Type B pancreatic cell (in vitro differentiated cells): Measurements from ENCODE around the gene NOL11. TPM values are rescaled to one million over a fixed set of nuclear protein-coding genes. Genes with fewer than 3 reads are reported as not detected.
"Not testable (repeated sequence)": the region's sequence is repeated elsewhere in the genome, so short reads cannot be mapped to it uniquely, and the experiment has no call there.

ENCODE experiments used
- DNase-seq: peaks from one replicate; pipeline ENCODE4 v3.0.0; 2021; ENCODE audit warnings: mixed read lengths; ENCODE audit not compliant: unreplicated experiment; ENCODE audit errors: extremely low spot score
- H3K27ac Mint-ChIP-seq: 2 replicates; pipeline ENCODE4 v1.8.0; 2021; ENCODE audit warnings: mild to moderate bottlenecking, mixed read lengths
- H3K27me3 Mint-ChIP-seq: 2 replicates; pipeline ENCODE4 v1.8.0; 2021; ENCODE audit warnings: mixed read lengths
- H3K36me3 Mint-ChIP-seq: 2 replicates; pipeline ENCODE4 v1.8.0; 2021; ENCODE audit warnings: mixed read lengths
- H3K4me1 Mint-ChIP-seq: one replicate; pipeline ENCODE4 v1.8.0; 2021; ENCODE audit warnings: mixed read lengths; ENCODE audit not compliant: unreplicated experiment
- H3K4me3 Mint-ChIP-seq: 2 replicates; pipeline ENCODE4 v1.8.0; 2021; ENCODE audit warnings: mild to moderate bottlenecking, mixed read lengths
- H3K9me3 Mint-ChIP-seq: 2 replicates; pipeline ENCODE4 v1.8.0; 2021; ENCODE audit warnings: mixed read lengths
- CTCF ChIP-seq: fragments of 200-600 bp; sonication (generic); conservative IDR thresholded peaks from 2 replicates; pipeline ENCODE4 v1.5.0; 2021; ENCODE audit warnings: antibody characterized with exemption, mild to moderate bottlenecking
- total RNA-seq: library from RNA; stranded (reverse); gene quantifications from 2 replicates; pipeline ENCODE4 v1.2.1, GENCODE V29; 2021; ENCODE audit warnings: low replicate concordance

The NOL11 gene
- total RNA-seq, 1 donor from 2014 or later, result 56.5 TPM

- Mint-ChIP-seq H3K4me3 (no peak overlapping the region), H3K9me3 (no peaks in the 10 kb centered on the region), H3K27me3 (no peaks in the 10 kb centered on the region), H3K27ac (no peak overlapping the region), H3K4me1 (no peaks in the 10 kb centered on the region), H3K36me3 (peaks cover 6% of the 10 kb centered on the region)
- no peak for TF ChIP-seq CTCF
- no peak for DNase-seq
Observed at GRCh38 chr17:67696347-67696746, 21.4 kb upstream of the NOL11 start.

GRCh38 chr17:67696853-67697498, 20.8 kb upstream of the NOL11 start:
- Mint-ChIP-seq H3K36me3 (peaks cover 6% of the 10 kb centered on the region), H3K4me3 (no peak overlapping the region), H3K27me3 (no peaks in the 10 kb centered on the region), H3K4me1 (no peaks in the 10 kb centered on the region), H3K9me3 (no peaks in the 10 kb centered on the region), H3K27ac (no peak overlapping the region)
- no peak for DNase-seq
- no peak for TF ChIP-seq CTCF

- Mint-ChIP-seq H3K4me1 (no peaks in the 10 kb centered on the region), H3K36me3 (no peaks in the 10 kb centered on the region), H3K27ac (no peak overlapping the region), H3K4me3 (no peak overlapping the region), H3K9me3 (no peaks in the 10 kb centered on the region), H3K27me3 (no peaks in the 10 kb centered on the region)
- no peak for DNase-seq
- no peak for TF ChIP-seq CTCF
Observed at GRCh38 chr17:67700037-67700724, 17.6 kb upstream of the NOL11 start.

- Mint-ChIP-seq H3K9me3 (no peaks in the 10 kb centered on the region), H3K27me3 (no peaks in the 10 kb centered on the region), H3K36me3 (no peaks in the 10 kb centered on the region), H3K4me3 (no peak overlapping the region), H3K4me1 (no peaks in the 10 kb centered on the region), H3K27ac (no peak overlapping the region)
- no peak for DNase-seq
- no peak for TF ChIP-seq CTCF
Observed at GRCh38 chr17:67700725-67701119, 17.0 kb upstream of the NOL11 start.

- H3K4me3 Mint-ChIP-seq, H3K4me1 Mint-ChIP-seq, H3K9me3 Mint-ChIP-seq, H3K27me3 Mint-ChIP-seq, H3K27ac Mint-ChIP-seq, DNase-seq, H3K36me3 Mint-ChIP-seq: not testable (repeated sequence)
Observed at GRCh38 chr17:67702861-67703260, 14.9 kb upstream of the NOL11 start.

GRCh38 chr17:67707442-67707841, 10.3 kb upstream of the NOL11 start:
- Mint-ChIP-seq H3K9me3 (no peaks in the 10 kb centered on the region), H3K4me3 (no peak overlapping the region), H3K27ac (no peak overlapping the region), H3K4me1 (no peaks in the 10 kb centered on the region), H3K27me3 (no peaks in the 10 kb centered on the region), H3K36me3 (no peaks in the 10 kb centered on the region)
- no peak for TF ChIP-seq CTCF
- DNase-seq, result no peak
